NB4 (cell line): Measurements from ENCODE around the gene INCENP.

Experiments used
- CTCF ChIP-seq: IDR thresholded peaks from one replicate; pipeline ENCODE4 v1.5.1; 2012; ENCODE audit warnings: low read depth, low read length
- MYC ChIP-seq: IDR thresholded peaks from 2 replicates; pipeline ENCODE4 v1.6.1; 2011; ENCODE audit warnings: low read depth, low read length
- POLR2A ChIP-seq: IDR thresholded peaks from 2 replicates; pipeline ENCODE4 v1.6.1; 2011; ENCODE audit warnings: mild to moderate bottlenecking; ENCODE audit not compliant: insufficient read length; ENCODE audit errors: extremely low read depth

- TF ChIP-seq CTCF = no peak
- no peak for TF ChIP-seq POLR2A
- no peak for TF ChIP-seq MYC
Measured at GRCh38 chr11:62075438-62075837, 48.4 kb upstream of the INCENP start.
